Measurements from ENCODE around the gene PTTG1. TPM values are rescaled to one million over a fixed set of nuclear protein-coding genes. Genes with fewer than 3 reads are reported as not detected.

PTTG1 gene
- total and polyA plus RNA-seq, 7 donors: 1.8 to 93.8 (median 11.9) TPM

GRCh38 chr5:160397492-160397891 lies 24.2 kb upstream of the PTTG1 start:
- intact Hi-C loops (cut with DNase I): no loop called here
- Histone ChIP-seq H3K27ac (no peak overlapping the region), H3K4me3 (no peak overlapping the region), H3K36me3 (peaks cover 0 to 13% (median 2%) of the 10 kb centered on the region in 4 donors), H3K4me1 (peaks cover 0 to 52% (median 34%) of the 10 kb centered on the region in 4 donors), H3K27me3 (no peaks in the 10 kb centered on the region), H3K9me3 (no peaks in the 10 kb centered on the region)
- WGBS, 2 donors: 88 to 97% methylated on average over 1 of the region's 1 CpG
- TF ChIP-seq CTCF (IDR thresholded peaks at IDR 0.05) (no peak), EP300 (IDR thresholded peaks at IDR 0.05) (no peak), POLR2A (IDR thresholded peaks at IDR 0.05) (no peak), POLR2AphosphoS5 (IDR thresholded peaks at IDR 0.05) (no peak)
- no peak for DNase-seq

- WGBS, 2 donors: 26 to 58% methylated on average over 4 of the region's 4 CpGs
- peaks cover 0 to 45% (median 30%) of the 10 kb centered on the region in 4 donors for H3K4me1 ChIP-seq
- intact Hi-C loops (cut with DNase I): no loop called here
- TF ChIP-seq POLR2AphosphoS5 (IDR thresholded peaks at IDR 0.05): no peak
- no peak for TF ChIP-seq EP300 (IDR thresholded peaks at IDR 0.05)
- TF ChIP-seq CTCF (IDR thresholded peaks at IDR 0.05): no peak
- TF ChIP-seq POLR2A (IDR thresholded peaks at IDR 0.05): no peak
- H3K4me3 ChIP-seq: peak overlapping the region; percentile 64 to 73 (median 72)
- H3K36me3 ChIP-seq: peaks cover 0 to 26% (median 11%) of the 10 kb centered on the region in 4 donors
- no peaks in the 10 kb centered on the region for H3K9me3 ChIP-seq
- H3K27me3 ChIP-seq: no peaks in the 10 kb centered on the region
- DNase-seq: no peak
- H3K27ac ChIP-seq: peak overlapping the region in 3 of 4 donors; percentile 90 to 92 (median 91)
Measured at GRCh38 chr5:160398806-160399205, 22.8 kb upstream of the PTTG1 start.

GRCh38 chr5:160399402-160400353 lies 22.0 kb upstream of the PTTG1 start, which contains the start of gene FAM200C:
TSS of gene FAM200C (minus strand) at chr5:160400054. CDS start at chr5:160395490, 4,564 bp downstream.
- Histone ChIP-seq H3K36me3 (peaks cover 7 to 35% (median 19%) of the 10 kb centered on the region in 4 donors), H3K27me3 (no peaks in the 10 kb centered on the region), H3K9me3 (no peaks in the 10 kb centered on the region), H3K4me3 (peak within 1 kb of the TSS; percentile 64 to 73 (median 72)), H3K27ac (peak within 1 kb of the TSS; percentile 89 to 92 (median 90)), H3K4me1 (peaks cover 0 to 36% (median 27%) of the 10 kb centered on the region in 4 donors)
- 1% methylated on average over 41 of the region's 41 CpGs for WGBS, 2 donors
- no peak for TF ChIP-seq CTCF (IDR thresholded peaks at IDR 0.05)
- TF ChIP-seq POLR2AphosphoS5 (IDR thresholded peaks at IDR 0.05): peak; percentile 96 to 99 (median 98)
- peak in 1 of 4 donors; percentile 7 for TF ChIP-seq EP300 (IDR thresholded peaks at IDR 0.05)
- TF ChIP-seq POLR2A (IDR thresholded peaks at IDR 0.05): peak; percentile 94 to 96
- intact Hi-C loops (cut with DNase I): loop anchor here (1.0 to 5.0 kb wide), 2 partner anchors 19 to 282 kb away; partner anchors contain the start of gene PWWP2A
- peak; percentile 96 for DNase-seq

GRCh38 chr5:160418561-160419457 lies 2.8 kb upstream of the PTTG1 start, which contains the start of gene SLU7:
TSS of gene SLU7 (minus strand) at chr5:160419081. CDS start at chr5:160415294, 3,787 bp downstream.
- Histone ChIP-seq H3K27me3 (no peaks in the 10 kb centered on the region), H3K9me3 (no peaks in the 10 kb centered on the region), H3K27ac (peak within 1 kb of the TSS; percentile 88 to 90 (median 88)), H3K36me3 (peaks cover 0 to 15% (median 2%) of the 10 kb centered on the region in 4 donors), H3K4me1 (peaks cover 0 to 40% (median 32%) of the 10 kb centered on the region in 4 donors), H3K4me3 (peak within 1 kb of the TSS; percentile 76 to 91 (median 88))
- intact Hi-C loops (cut with DNase I): loop anchor here (1.0 to 5.0 kb wide), 2 partner anchors 19 to 302 kb away; partner anchors contain the start of genes FAM200C and PWWP2A
- peak; percentile 98 for DNase-seq
- 1% methylated on average over 48 of the region's 48 CpGs for WGBS, 2 donors
- peak; percentile 60 to 88 (median 82) for TF ChIP-seq POLR2AphosphoS5 (IDR thresholded peaks at IDR 0.05)
- TF ChIP-seq POLR2A (IDR thresholded peaks at IDR 0.05): peak; percentile 38 to 62
- no peak for TF ChIP-seq EP300 (IDR thresholded peaks at IDR 0.05)
